Stimulated activated CD4-positive, alpha-beta T cell treated with anti-CD3 and anti-CD28 coated beads, Interleukin-15, amount 100 ng/mL, for 24 hours (primary cell): ENCODE data around the gene MISP3.

ENCODE experiments used
- DNase-seq: peaks from one replicate; pipeline ENCODE4 v3.0.0-alpha.2; 2020

MISP3 gene

DNA sequence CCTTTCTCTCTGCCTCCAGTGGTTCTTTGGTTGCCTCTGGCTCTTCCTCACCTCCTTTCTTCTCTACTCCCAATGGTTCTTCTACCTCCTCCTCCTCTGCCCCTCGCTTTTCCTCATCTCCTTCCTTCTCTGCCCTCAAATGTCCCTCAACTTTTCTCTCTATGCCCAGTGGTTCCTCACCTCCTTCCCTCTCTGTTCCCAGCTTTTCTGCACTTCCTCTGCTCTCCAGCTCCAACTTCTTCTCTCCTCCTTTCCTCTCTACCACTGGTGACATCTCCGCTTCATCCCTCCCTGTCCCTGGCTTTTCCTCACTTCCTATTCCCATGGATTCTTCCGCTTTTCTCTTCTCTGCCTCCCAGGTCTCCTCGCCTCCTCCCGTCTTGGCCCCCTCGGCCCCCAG, 18.5 kb upstream of the MISP3 start:
- DNase-seq = no peak

DNA sequence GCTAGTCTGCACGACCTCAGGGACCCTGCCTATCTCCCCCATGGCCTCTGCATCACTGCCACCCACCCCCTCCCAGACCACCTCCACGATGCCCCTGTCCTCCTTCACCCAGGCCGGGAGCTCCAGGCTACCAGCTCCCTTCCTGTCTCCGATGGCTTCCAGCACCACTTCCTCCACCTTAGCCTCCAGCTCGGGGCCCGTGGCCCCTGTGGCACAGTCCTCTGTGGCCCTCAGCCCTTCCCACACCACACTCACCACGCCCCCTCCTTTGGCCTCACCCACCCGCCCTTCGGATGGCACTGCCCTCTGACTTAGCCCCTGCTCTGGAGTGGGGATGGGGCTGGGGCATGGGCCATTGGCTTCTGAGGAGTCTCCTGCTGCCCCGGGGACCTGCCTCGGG, 17.9 kb upstream of the MISP3 start:
- no peak for DNase-seq

GRCh38 chr19:14055396-14055795, 17.2 kb upstream of the MISP3 start:
- DNase-seq = no peak

GRCh38 chr19:14056069-14056666, 16.4 kb upstream of the MISP3 start:
- DNase-seq = no peak

- DNase-seq = no peak
Observed at GRCh38 chr19:14056741-14057356, 15.7 kb upstream of the MISP3 start.

DNA sequence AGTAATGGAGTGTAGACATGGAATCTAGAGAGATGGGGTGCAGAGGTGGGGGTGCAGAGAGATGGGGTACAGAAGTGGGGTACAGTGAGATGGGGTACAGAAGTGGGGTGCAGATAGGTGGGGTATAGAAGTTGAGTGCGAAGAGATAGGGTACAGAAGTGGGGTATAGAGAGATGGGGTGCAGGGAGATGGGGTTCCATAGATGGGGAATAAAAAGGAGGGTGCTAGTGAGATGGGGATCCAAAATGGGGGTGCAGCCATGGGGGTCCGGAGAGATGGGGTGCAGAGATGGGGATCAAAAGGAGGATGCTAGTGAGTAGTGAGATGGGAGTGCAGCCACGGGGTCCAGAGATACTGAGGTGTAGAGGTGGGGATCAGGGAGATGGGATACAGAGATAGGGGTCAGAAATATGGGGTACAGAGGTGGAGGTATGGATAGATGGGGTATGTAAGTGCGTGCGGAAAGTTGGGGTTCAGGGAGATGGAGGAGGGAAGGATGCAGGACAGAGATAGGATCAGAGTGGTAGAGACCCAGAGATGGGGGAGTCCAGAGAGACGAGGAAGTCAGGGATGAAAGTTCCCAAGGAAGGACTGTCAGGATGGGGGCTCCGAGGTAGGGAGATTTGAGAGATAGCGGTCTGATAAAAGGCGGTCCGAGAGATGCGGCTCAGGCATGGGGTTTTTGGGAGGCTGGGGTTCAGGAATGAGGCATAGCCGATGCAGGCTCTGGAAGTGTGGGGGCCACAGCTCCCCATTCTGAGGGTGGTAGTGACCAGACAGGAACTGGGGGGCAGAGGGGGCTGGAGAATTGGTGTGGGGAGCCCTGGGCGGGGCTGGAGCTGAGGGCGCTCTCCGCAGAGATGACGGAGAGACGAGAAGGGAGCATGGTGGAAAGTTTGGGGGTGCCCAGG, 14.1 kb upstream of the MISP3 start:
- no peak for DNase-seq

DNA sequence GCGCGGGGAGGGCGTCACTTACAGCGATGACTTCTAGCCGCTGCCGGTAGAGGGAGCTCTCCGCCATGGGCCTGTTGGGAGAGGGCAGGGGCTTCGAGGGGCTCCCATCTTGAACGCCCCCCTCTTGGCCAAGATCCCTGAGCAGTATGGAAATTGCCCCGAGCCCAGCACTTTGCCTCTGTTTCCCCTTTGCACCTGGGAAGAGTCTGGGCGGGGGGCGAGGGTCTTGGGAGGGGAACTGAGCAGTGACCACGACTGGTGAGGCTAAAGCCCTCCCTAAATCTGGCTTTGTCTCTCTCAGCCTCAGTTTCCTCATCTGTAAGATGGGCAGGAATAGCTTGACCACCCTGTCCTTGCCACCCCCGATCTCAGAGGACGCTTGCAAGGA, 13.5 kb upstream of the MISP3 start:
- peak; percentile 69 for DNase-seq

- no peak for DNase-seq
Observed at GRCh38 chr19:14059652-14060155, 12.9 kb upstream of the MISP3 start.

DNA sequence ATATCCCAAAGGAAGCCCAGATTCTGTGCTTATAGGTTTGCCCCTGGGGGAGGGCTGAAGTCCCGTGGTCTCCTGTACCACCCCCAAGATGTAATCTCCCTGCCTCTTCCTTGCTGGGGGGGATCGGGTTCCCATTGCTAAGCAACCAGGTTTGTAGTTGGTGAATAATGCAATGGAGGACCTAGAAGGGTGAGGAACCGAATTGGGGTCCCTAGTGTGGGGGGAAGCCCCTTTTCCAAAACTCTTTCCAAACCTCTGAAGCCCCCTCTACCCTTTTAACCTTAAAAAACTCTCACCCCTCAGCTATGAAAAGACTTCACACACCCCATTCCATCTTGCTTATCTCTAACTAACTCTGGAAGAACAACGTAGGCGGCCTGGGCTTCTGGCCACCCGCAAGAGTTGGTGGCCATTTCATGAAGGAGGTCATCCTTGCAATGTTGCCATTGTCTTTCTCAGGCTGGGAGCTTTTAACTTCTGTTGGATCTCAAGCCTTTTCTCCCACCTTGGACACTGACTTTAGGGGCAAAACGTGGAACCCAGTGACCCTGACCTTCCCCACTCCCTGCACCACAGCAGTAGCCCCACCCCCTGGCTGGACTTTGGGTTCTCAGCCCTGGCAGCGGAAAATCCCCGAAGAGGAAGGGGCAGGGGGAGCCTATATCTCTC, 11.4 kb upstream of the MISP3 start:
- DNase-seq = no peak

DNA sequence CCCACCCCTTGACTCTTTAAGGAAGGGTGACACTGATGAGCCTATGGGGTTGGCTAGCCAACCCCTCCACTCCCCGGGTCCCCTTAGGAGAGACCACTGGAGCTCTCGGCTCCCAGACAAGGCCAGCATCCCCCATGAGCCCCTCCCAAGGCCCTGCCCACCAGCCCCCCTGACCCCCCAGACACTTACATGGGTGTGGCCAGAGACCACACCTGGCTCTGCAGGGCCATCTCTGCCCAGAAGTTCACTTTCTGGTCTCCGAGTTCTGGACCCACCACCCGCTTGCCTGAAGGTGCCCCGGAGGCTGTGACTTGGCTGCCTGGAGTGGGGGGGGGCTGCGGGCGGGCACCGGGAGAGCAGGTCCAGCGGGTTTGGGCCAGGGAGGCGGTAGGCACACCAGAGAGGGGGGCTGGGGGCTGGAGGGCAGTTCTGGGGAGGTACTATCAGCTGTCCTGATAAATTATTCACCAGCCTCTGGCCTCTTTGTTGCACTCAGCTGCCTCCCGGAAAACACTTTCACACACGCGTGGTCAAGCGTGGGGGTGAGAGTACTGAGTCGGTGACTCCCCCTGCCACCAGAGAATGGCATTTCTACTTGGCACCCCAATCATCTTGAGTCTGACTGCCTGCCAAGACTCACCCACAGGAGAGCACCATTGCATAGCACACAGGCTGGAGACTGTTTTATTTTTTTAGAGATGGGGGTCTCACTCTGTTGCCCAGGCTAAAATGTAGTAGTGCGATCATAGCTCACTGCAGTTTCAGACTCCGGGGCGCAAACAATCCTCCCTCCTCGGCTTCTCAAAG, 10.6 kb upstream of the MISP3 start, which contains the start of gene PALM3:
TSS of gene PALM3 (minus strand) at position 326 of the 807 bp plus-strand sequence. CDS start at position 230, 96 bp downstream.
- no peak for DNase-seq

DNA sequence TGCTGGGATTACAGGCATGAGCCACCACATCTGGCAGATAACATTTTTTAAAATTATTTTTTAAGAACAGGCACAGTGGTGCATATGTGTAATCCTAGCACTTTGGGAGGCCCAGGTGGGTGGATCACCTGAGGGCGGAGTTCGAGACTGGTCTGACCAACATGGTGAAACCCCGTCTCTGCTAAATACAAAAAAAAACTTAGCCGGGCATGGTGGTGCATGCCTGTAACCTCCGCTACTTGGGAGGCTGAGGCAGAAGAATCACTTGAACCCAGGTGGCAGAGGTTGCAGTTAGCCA, 10.1 kb upstream of the MISP3 start:
- no peak for DNase-seq

GRCh38 chr19:14063105-14063504, 9.5 kb upstream of the MISP3 start:
- DNase-seq = no peak

- no peak for DNase-seq
Observed at GRCh38 chr19:14066134-14066533, 6.5 kb upstream of the MISP3 start.

DNA sequence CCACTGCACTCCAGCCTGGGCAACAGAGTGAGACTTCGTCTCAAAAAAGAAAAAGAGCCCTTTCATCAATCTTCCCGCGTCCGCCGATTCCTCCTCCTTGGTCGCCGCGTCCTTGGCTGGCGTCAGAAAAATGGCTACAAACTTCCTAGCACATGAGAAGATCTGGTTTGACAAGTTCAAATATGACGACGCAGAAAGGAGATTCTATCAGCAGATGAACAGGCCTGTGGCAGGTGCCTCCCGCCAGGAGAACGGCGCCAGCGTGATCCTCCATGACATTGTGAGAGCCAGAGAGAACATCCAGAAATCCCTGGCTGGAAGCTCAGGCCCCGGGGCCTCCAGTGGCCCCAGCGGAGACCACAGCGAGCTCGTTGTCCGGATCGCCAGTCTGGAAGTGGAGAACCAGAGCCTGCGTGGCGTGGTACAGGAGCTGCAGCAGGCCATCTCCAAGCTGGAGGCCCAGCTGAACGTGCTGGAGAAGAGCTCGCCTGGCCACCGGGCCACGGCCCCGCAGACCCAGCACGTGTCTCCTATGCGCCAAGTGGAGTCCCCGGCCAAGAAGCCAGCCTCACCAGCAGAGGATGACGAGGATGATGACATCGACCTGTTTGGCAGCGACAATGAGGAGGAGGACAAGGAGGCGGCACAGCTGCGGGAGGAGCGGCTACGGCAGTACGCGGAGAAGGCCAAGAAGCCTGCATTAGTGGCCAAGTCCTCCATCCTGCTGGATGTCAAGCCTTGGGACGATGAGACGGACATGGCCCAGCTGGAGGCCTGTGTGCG, 2.1 kb upstream of the MISP3 start:
- DNase-seq = no peak

DNA sequence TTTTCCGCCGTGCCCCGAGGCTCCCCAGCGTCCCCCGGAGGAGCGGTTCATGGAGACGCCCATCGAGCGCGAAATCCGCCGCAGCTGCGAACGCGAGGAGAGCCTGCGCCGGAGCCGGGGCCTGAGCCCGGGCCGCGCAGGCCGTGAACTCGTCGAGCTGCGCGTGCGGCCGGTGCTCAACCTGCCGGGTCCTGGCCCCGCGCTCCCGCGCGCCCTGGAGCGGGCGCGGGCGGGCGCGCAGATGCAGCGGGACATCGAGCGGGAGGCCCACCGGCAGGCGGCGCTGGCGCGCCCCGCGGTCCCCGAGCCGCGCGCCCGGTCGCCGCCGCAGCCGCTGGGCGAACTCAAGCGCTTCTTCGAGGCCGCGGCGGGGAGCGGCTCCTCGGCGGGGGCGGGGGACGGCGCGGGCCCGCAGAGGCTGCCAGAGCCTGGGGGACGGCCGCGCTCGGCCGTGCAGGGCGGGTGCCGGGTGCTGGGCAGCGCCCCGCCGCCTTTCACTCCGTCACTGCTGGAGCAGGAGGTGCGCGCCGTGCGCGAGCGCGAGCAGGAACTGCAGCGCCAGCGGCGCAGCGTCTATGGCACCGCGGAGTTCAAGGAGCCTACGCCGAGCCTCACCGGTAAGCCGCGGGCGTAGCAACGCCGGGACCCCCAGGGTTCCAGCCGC, 807 bp downstream of the MISP3 start:
- peak; percentile 83 for DNase-seq

DNA sequence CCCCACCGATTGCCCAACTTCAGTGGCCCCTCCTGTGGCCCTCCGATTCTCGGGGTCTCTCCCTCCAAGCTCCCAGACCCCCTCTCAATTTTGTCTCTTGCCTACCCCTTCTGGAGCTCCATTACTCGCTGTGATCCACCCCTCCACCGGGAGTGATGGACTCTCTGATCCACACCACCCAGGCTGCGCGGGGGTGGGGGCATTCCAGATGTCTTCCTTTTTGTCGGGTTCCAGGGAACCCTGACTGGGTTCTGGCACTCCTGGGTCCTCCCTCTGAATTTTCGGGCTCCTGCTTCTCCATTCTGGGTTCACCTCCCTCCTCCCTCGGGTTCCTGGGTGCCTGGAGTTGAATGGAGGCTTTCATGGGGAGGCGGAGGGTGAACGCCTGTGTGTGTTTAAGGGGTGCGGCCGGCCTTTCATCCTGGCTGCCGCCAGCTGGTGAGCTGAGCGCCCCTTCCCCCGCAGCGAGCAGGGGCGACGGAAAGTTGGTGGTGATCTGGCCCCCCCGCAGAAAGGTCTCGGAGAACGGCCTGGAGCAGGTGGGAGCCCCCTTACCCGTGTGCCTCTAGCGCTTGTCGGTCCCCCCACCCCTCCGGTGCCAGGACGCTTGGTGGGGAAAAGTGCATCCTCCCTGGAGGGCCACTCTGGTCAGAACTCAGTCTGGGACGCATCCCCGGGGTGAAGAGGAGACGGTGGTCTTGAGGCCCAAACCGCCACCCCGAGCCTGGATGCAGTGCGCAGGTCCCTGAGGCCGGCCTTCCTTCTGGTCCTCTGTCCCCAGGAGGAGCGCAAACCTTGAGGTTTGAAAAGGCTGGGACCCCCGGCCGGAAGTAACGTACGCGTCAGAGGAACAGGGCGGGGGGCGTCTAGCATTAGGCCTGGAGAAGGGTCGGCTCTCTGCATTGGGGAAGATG, 1.6 kb downstream of the MISP3 start:
- peak; percentile 59 for DNase-seq

DNA sequence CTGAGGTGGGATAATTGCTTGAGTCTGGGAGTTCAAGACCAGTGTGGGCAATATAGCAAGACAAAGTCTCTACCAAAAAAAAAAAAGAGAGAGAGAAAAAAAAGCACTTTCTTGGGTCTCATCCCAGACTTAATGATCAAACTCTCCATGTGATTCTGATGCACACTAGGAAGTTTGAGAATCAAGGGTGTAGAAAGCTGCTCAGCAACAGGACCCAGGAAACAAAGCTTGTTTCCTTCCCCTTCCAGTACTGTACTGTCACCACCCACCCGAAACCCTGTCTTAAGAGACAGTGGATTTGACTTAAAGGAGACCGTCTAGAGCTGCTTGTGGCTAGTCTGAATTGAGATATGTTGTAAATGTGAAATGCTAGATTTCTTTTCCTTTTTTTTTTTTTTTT, 5.8 kb downstream of the MISP3 start:
- DNase-seq = no peak

- DNase-seq = peak; percentile 99
Observed at GRCh38 chr19:14080887-14081796, 8.6 kb downstream of the MISP3 start.
